AG10803 (cell line): ENCODE results near the gene ZBTB16.

Source experiments
- DNase-seq: peaks from one replicate; pipeline ENCODE4 v3.0.0; 2010; ENCODE audit warnings: low read depth
- H3K4me3 ChIP-seq: 2 replicates; pipeline ENCODE4 v1.5.1; 2011; ENCODE audit warnings: mild to moderate bottlenecking, low read length, control low read depth
- TF ChIP-seq, protein P1 (sequence below): conservative IDR thresholded peaks from 2 replicates; pipeline ENCODE4 v1.5.1; 2011; ENCODE audit warnings: mild to moderate bottlenecking, low read length, control low read depth, inconsistent platforms

Gene ZBTB16

DNA sequence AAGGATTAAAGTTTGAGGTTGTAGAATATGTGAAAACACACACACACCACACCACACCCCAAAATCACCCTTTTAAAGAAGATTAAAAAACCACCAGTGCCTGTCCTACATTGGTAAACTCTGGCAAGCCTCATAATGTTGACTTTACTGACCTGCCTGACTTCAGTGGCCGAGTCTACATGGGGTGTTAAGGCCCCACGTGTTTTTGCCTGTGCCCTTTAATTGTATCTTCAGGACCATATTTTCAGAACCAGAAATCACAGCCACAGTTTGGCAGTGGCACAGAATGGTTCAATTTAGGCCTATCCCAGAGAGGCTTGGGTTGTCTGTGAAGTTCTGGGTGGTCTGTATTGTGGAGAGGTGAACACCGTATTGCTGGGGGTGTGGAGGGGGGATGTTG is 33.4 kb downstream of the ZBTB16 start:
- TF ChIP-seq, protein P1, sequence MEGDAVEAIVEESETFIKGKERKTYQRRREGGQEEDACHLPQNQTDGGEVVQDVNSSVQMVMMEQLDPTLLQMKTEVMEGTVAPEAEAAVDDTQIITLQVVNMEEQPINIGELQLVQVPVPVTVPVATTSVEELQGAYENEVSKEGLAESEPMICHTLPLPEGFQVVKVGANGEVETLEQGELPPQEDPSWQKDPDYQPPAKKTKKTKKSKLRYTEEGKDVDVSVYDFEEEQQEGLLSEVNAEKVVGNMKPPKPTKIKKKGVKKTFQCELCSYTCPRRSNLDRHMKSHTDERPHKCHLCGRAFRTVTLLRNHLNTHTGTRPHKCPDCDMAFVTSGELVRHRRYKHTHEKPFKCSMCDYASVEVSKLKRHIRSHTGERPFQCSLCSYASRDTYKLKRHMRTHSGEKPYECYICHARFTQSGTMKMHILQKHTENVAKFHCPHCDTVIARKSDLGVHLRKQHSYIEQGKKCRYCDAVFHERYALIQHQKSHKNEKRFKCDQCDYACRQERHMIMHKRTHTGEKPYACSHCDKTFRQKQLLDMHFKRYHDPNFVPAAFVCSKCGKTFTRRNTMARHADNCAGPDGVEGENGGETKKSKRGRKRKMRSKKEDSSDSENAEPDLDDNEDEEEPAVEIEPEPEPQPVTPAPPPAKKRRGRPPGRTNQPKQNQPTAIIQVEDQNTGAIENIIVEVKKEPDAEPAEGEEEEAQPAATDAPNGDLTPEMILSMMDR = no peak
- H3K4me3 ChIP-seq = no peak overlapping the region
- DNase-seq = no peak

DNA sequence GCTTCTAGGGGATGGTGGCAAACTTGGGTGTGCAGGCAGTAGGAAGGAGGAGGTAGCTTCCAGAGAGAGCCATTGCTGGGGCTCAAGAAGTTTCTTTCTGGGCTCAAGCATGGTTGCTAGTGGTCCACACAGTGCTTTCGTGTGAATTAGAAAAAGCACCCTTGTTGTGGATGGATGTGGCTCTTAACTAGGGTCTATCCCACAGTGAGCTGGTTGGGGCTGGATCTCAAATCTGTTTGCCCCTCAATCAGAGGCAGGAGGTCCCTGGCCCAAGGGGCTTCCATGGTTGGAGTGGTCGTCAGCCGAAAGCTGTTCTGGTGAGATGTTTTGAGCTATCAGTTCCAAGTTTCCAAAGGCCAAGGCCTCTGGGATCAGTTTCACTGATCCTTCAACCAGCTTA is 35.0 kb downstream of the ZBTB16 start:
- DNase-seq = no peak
- TF ChIP-seq, protein P1 = no peak
- H3K4me3 ChIP-seq = no peak overlapping the region

DNA sequence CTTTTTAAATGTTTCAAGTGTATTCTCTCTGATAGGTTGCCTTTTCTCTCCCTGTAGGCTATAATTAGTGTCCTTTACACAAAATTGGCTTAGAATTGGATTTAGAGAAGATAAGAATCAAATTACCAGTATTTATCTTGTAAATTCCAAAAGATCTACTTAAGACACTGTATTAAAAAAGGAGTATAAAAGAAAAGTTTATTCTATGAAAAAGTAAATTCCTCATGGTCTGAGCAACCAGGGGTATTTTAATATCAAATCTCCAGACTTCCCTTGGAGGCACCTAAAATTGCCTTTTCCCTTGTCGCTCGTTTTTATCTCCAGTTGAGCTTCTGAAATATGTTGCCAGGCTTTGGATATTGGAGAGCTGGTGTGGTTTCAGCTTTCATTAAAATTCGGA is 36.4 kb downstream of the ZBTB16 start:
- no peak overlapping the region for H3K4me3 ChIP-seq
- no peak for DNase-seq
- TF ChIP-seq, protein P1 = no peak

DNA sequence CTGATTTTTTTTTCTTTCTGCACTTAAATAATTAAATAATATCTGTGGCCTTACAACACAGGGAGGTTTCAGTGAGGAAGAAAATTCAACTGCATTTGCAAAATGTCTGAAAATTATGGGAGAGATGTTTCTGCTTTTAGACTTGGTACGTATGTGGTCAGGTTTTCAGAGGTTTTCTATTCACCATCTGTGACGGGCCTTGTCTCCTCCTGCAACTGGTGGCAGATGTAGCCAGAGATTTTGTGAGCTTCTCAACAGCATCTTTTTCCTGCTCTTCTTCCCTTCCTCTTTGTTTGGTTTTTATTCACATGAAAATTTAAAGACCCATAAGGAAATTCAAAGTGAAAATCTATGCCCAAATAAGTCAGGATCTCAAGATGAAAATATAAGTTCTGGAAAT is 38.3 kb downstream of the ZBTB16 start:
- H3K4me3 ChIP-seq = no peak overlapping the region
- TF ChIP-seq, protein P1 = no peak
- DNase-seq = no peak

DNA sequence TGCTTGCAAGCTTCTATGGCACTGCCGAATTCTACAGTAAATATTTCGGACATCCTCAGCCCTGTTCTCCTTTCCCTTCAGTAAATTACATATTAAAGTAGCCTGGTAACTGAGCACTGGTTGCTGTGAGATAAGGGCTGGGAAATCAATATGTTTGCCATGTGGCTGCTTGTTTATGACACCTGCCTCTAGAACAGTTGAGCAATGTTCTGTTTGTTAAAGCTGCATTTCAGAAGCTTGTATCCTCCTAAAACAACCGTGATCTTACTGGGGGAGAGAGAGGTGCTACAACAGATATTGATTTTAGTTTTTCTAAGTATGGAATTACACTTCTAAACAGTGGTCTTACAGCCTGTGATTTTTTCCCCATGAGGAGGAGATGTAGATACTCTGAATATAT is 39.4 kb downstream of the ZBTB16 start:
- TF ChIP-seq, protein P1 = no peak
- DNase-seq = no peak
- H3K4me3 ChIP-seq = no peak overlapping the region

DNA sequence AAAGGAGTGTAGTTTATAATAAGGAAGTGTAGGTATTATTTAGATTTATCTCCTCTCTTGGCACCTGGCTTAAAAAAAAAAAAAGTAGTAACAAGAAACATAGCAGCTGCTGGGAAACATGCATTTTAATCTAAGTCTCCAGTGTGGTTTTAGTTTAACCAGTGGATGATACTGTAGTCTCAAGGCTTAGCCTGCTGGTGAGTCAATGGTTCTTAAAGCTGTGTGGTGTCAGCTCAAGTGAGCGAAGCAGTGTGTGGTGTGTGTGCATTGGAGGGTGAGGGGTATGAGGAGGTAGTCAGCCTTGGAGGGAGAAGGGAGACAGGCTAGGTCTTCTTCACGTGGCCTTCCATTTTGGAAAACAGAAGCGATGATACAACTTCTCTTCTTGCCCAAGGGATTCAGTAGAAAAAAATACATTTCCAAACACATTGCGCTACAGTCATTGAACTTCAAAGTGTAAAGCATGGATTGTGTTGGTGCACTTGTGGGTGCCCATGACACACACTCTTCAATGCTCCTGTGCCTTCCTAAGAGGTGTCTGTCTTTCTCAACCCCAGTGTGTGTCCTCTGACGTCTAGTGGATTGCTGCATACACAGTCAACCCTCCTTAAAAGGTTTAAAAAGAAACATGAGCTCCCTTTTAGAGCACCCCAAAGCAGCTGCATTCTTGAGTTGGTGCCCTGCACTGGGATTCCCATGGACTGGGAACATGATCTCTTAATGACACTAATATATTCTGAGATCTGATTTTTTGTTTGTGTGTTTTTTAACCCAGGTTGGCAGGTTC is 40.1 kb downstream of the ZBTB16 start:
- no peak for DNase-seq
- TF ChIP-seq, protein P1 = no peak
- no peak overlapping the region for H3K4me3 ChIP-seq

DNA sequence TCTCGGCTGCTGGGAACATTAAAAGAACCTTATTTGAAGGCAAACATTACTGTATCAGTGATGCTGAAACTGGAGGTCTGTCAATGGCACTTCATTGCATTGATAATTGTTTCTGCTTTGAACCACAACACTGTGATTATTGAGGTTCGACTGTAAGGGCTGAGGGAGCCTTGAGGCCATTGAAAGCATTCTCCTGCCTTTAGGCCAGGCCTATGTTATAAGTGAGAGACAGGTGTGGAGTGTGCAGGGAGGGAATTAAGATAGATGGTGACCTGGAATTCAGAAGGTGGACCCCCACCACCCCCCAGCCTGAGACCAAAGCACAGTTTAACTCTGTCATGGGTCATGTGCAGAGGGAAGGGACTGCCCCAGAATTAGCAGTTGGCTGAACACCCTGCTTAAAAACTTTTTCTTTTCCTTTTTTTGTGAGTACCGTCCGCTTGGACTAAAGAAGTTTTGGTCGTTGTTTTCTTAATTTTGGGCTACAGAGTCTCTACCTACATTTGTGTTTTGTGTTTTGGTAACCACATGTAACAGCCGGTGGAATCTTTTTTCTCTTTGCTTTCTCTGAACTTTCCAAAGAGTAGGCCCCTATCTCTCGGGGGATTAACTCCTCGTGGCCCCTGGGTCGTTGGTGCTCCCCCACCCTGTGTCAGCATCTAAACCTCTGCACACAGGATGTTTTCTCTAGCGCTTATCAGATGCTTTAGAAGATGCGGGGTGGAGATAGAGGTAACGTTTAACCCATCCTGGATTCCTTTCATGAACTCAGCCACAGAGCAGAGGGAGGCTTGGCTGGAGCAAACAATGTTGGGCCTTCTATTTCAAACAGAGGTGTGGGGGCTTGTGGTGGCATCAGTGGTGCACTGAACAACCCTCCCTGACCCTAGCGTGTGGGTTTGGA is 43.7 kb downstream of the ZBTB16 start:
- DNase-seq = no peak
- no peak overlapping the region for H3K4me3 ChIP-seq
- TF ChIP-seq, protein P1 = no peak
